ENCODE measurements around the gene CDIPT. TPM values are rescaled to one million over a fixed set of nuclear protein-coding genes. Genes with fewer than 3 reads are reported as not detected.

Gene CDIPT
- total RNA-seq, 2 donors from 2014 or later, result 60.1 to 62.9 TPM

GRCh38 chr16:29862383-29862883 lies 593 bp downstream of the CDIPT start:
- Mint-ChIP-seq H3K9me3 (no peaks in the 10 kb centered on the region), H3K27ac (peak overlapping the region; percentile 98 to 100), H3K36me3 (peaks cover 5% of the 10 kb centered on the region), H3K27me3 (no peaks in the 10 kb centered on the region), H3K4me3 (peak overlapping the region; percentile 99), H3K4me1 (ENCODE audit: low read depth in 2 of 2) (peaks cover 19% of the 10 kb centered on the region in 2 donors)
- no peak for DNase-seq (ENCODE audit: low spot score)
- ATAC-seq, result no peak

DNA sequence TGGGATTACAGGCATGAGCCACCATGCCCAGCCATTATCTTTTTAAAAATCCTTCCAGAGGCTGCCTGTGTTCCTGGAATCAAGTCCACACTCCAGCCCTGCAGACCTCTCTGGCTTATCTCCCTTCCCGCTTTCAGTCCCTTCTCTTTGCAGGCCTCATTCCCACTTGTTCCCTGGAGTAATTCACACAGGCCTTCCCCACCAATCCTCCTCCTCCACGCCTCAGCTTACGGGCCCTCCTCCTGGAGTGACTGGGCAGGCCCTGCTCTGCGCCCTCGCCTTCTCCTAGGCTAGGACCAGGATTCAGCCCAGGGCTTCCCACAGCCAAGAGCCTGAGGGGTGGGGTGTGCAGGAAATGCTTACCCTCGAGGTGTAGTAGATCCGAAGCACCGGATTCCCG lies 2.8 kb downstream of the CDIPT start:
- Mint-ChIP-seq H3K4me3 (no peak overlapping the region), H3K4me1 (ENCODE audit: low read depth in 2 of 2) (peaks cover 19% of the 10 kb centered on the region in 2 donors), H3K27me3 (no peaks in the 10 kb centered on the region), H3K36me3 (peaks cover 5% of the 10 kb centered on the region), H3K27ac (peak overlapping the region in 1 of 2 donors; percentile 26), H3K9me3 (no peaks in the 10 kb centered on the region)
- DNase-seq (ENCODE audit: low spot score) (no peak), ATAC-seq (no peak)

DNA sequence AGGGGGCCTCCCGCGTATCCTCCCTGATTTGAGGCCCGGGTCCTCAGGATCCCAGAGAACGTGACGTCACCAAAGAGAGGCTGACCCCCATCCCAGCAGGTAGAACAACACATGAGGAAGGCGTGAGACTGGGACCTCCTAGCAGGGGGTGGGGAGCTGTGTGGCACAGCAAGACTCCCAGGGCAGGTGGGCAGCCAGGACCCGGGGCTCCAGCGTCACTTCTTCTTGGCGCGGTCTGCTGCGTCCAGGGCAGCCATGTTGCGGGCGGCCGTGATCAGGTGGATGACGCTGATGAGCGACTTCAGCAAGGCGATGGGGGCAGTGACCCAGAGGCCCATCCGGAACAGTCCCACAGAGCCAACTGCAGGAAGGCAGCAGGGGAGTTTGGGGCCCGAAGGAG lies 4.1 kb downstream of the CDIPT start:
- no peaks in the 10 kb centered on the region for H3K27me3 Mint-ChIP-seq
- H3K27ac Mint-ChIP-seq, result no peak overlapping the region
- H3K4me3 Mint-ChIP-seq, result no peak overlapping the region
- H3K4me1 Mint-ChIP-seq (ENCODE audit: low read depth in 2 of 2), result peaks cover 19% of the 10 kb centered on the region in 2 donors
- ATAC-seq (no peak), DNase-seq (ENCODE audit: low spot score) (no peak)
- no peaks in the 10 kb centered on the region for H3K9me3 Mint-ChIP-seq
- peaks cover 5% of the 10 kb centered on the region for H3K36me3 Mint-ChIP-seq

DNA sequence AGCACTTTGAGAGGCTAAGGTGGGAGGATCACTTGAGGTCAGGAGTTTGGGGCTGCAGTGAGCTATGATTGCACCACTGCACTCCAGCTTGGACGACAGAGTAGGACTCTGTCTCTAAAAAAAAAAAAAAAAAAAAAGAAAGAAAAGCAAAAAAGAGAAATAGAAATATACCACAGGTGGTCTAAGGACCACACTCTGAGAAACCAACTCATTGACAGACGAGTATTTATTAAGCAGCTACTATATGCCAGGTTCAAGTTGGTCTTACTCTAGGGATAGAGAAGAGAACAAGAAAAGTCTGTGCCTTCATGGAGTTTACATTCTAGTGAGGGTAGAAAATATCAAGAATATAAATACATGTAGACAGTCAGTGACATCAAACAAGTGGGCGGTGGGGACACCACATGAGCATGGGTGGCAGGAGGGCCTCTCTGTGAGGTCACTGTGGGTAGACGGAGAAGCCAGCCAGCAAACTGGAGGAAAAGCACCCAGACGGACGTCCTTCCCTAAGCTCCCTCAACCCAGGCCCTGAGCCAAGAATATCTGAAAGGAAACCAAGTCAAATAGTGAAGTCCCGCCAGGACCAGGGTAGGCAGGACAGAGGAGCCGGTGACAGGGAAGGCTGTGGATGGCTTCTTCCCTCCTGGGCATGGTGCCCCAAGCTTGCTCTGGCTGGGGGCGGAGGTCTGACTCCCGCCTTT lies 4.7 kb downstream of the CDIPT start:
- ATAC-seq, result no peak
- H3K4me3 Mint-ChIP-seq, result no peak overlapping the region

DNA sequence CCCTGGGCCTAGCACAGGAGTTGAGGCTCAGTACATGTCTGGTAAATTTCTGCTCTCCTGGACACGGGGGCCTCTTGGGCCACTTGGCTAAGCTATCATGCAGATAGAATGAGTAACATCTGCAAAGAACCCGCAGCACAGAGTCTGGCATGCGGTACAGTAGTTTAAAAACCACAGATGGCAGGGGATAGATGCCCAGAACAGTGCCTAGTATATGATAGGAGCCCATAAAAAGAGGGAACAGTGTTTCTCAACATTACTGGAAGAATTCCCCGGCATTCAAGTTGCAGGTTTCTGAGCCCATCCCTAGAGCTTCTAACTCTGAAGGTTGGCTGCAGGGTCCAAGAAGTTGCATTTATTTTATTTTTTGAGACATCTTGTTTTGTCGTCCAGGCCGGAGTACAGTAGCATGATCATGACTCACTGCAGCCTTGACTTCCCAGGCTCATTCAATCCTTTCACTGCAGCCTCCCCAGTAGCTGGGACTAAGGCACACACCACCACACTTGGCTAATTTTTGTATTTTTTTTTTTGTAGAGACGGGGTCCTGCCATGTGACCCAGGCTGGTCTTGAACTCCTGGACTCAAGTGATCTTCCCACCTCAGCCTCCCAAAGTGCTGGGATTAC lies 5.8 kb downstream of the CDIPT start:
- ATAC-seq (no peak), DNase-seq (ENCODE audit: low spot score) (no peak)
- no peaks in the 10 kb centered on the region for H3K27me3 Mint-ChIP-seq
- H3K9me3 Mint-ChIP-seq, result no peaks in the 10 kb centered on the region
- H3K36me3 Mint-ChIP-seq, result peaks cover 5% of the 10 kb centered on the region
- H3K4me3 Mint-ChIP-seq, result no peak overlapping the region
- H3K4me1 Mint-ChIP-seq (ENCODE audit: low read depth in 2 of 2), result peaks cover 6 to 10% of the 10 kb centered on the region in 2 donors
- H3K27ac Mint-ChIP-seq, result no peak overlapping the region

More for the DNA sequence above, 4.7 kb downstream of the CDIPT start:
- no peaks in the 10 kb centered on the region for H3K9me3 Mint-ChIP-seq
- no peak for DNase-seq (ENCODE audit: low spot score)
- H3K4me1 Mint-ChIP-seq (ENCODE audit: low read depth in 2 of 2), result peaks cover 15 to 16% of the 10 kb centered on the region in 2 donors
- H3K27me3 Mint-ChIP-seq, result no peaks in the 10 kb centered on the region
- H3K36me3 Mint-ChIP-seq, result peaks cover 5% of the 10 kb centered on the region
- no peak overlapping the region for H3K27ac Mint-ChIP-seq

DNA sequence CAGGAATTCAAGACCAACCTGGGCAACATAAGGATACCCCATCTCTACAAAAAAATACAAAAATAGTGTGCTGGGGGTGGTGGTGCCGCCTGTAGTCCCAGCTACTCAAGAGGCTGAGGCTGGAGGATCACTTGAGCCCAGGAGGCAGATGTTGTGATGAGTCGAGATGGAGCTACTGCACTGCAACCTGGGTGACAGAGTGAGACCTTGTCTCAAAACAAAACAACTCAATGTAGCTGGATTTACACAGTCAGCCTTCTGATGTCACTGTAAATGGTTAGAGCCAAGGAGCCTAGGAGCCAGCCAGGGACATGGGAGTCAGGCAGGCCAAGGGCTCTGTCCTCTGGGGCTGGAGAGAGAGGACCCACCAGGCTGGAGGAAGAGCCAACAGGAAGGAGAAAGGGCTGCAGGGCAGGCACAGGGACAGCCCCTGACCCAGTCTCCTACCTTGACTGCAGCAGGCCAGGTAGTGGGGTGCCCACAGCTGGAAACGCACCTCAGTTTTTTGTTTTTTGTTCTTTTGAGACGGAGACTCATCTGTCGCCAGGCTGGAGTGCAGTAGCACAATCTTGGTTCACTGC lies 8.4 kb downstream of the CDIPT start:
- no peaks in the 10 kb centered on the region for H3K27me3 Mint-ChIP-seq
- no peaks in the 10 kb centered on the region for H3K9me3 Mint-ChIP-seq
- H3K4me1 Mint-ChIP-seq (ENCODE audit: low read depth in 2 of 2), result peaks cover 0 to 3% of the 10 kb centered on the region in 2 donors
- no peak overlapping the region for H3K27ac Mint-ChIP-seq
- no peak overlapping the region for H3K4me3 Mint-ChIP-seq
- no peak for ATAC-seq
- DNase-seq (ENCODE audit: low spot score), result no peak
- peaks cover 5% of the 10 kb centered on the region for H3K36me3 Mint-ChIP-seq

- Mint-ChIP-seq H3K9me3 (no peaks in the 10 kb centered on the region), H3K36me3 (no peaks in the 10 kb centered on the region), H3K4me1 (ENCODE audit: low read depth in 2 of 2) (peaks cover 0 to 3% of the 10 kb centered on the region in 2 donors), H3K4me3 (no peak overlapping the region), H3K27ac (no peak overlapping the region), H3K27me3 (no peaks in the 10 kb centered on the region)
- DNase-seq (ENCODE audit: low spot score) (no peak), ATAC-seq (no peak)
Observed at GRCh38 chr16:29852654-29853053, 10.4 kb downstream of the CDIPT start.

DNA sequence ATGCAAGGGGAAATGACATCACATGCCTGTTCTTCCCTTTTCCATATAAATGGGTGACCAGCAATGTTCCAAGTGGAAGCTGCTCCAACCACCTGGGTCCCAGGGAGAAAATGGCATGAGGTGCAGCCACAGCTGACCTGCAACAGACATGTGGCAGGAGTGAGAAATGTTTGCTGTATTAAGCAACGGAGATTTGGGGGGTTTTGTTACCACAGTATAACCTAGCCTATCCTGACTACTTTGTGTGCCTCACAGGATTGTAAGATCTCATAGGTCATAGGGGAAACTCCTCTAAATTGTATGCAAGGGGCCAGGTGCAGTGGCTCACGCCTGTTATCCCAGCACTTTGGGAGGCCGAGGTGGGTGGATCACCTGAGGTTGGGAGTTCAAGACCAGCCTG lies 12.0 kb downstream of the CDIPT start:
- H3K27ac Mint-ChIP-seq, result no peak overlapping the region
- H3K4me3 Mint-ChIP-seq, result no peak overlapping the region
- peaks cover 0 to 6% of the 10 kb centered on the region in 2 donors for H3K4me1 Mint-ChIP-seq (ENCODE audit: low read depth in 2 of 2)
- no peaks in the 10 kb centered on the region for H3K36me3 Mint-ChIP-seq
- ATAC-seq (no peak), DNase-seq (ENCODE audit: low spot score) (no peak)
- no peaks in the 10 kb centered on the region for H3K9me3 Mint-ChIP-seq
- no peaks in the 10 kb centered on the region for H3K27me3 Mint-ChIP-seq

- DNase-seq (ENCODE audit: low spot score) (no peak), ATAC-seq (no peak)
- H3K27me3 Mint-ChIP-seq, result no peaks in the 10 kb centered on the region
- no peak overlapping the region for H3K4me3 Mint-ChIP-seq
- H3K4me1 Mint-ChIP-seq (ENCODE audit: low read depth in 2 of 2), result peaks cover 0 to 10% of the 10 kb centered on the region in 2 donors
- no peaks in the 10 kb centered on the region for H3K36me3 Mint-ChIP-seq
- no peaks in the 10 kb centered on the region for H3K9me3 Mint-ChIP-seq
- H3K27ac Mint-ChIP-seq, result no peak overlapping the region
Observed at GRCh38 chr16:29849505-29849904, 13.5 kb downstream of the CDIPT start.

- no peaks in the 10 kb centered on the region for H3K27me3 Mint-ChIP-seq
- H3K4me1 Mint-ChIP-seq (ENCODE audit: low read depth in 2 of 2), result peaks cover 0 to 10% of the 10 kb centered on the region in 2 donors
- H3K27ac Mint-ChIP-seq, result no peak overlapping the region
- H3K4me3 Mint-ChIP-seq, result no peak overlapping the region
- peak; percentile 81 to 82 for ATAC-seq
- H3K36me3 Mint-ChIP-seq, result no peaks in the 10 kb centered on the region
- no peaks in the 10 kb centered on the region for H3K9me3 Mint-ChIP-seq
- DNase-seq (ENCODE audit: low spot score), result peak; percentile 71
Observed at GRCh38 chr16:29848420-29849297, 14.4 kb downstream of the CDIPT start.

DNA sequence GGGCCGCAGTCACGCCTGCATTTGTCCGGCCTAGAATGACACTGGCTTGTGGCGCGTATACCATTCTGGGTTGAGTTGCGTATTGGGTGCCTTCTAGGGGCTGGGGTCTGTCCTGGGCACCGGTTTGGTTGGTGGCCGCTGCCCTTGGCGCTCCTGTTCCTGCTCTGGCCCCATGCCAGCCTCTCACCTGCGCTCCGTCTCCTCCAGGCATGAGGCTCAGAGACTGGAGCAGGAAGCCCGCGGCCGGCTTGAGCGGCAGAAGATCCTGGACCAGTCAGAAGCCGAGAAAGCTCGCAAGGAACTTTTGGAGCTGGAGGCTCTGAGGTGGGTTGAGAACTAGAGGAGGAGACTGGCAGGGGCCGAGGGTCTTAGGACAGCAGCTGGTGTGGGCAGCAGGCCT lies 17.4 kb downstream of the CDIPT start:
- H3K9me3 Mint-ChIP-seq, result no peaks in the 10 kb centered on the region
- no peak overlapping the region for H3K27ac Mint-ChIP-seq
- no peak overlapping the region for H3K4me3 Mint-ChIP-seq
- peaks cover 0 to 10% of the 10 kb centered on the region in 2 donors for H3K4me1 Mint-ChIP-seq (ENCODE audit: low read depth in 2 of 2)
- ATAC-seq, result no peak
- no peaks in the 10 kb centered on the region for H3K27me3 Mint-ChIP-seq
- no peak for DNase-seq (ENCODE audit: low spot score)
- H3K36me3 Mint-ChIP-seq, result no peaks in the 10 kb centered on the region

DNA sequence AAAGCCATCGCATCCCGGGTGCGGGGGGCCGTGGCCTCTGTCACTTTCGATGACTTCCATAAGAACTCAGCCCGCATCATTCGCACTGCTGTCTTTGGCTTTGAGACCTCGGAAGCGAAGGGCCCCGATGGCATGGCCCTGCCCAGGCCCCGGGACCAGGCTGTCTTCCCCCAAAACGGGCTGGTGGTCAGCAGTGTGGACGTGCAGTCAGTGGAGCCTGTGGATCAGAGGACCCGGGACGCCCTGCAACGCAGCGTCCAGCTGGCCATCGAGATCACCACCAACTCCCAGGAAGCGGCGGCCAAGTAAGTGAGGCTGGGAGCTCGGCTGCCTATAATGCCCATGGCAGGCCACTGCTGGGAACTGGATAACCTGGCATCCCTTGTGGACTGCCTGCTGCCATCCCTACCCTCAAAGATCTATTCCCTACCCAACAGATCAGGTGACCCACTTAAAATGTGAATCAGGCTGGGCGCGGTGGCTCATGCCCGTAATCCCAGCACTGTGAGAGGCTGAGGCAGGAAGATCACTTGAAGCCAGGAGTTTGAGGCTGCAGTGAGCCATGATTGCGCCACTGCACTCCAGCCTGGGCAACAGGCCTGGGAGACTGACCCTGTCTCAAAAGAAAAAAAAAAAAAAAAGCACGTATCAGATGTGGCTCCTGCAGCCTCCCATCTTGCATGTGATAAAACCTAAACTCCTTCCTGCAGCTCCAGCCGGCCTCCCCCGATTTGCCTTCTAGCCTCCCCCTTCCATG lies 18.3 kb downstream of the CDIPT start:
- H3K9me3 Mint-ChIP-seq, result no peaks in the 10 kb centered on the region

DNA sequence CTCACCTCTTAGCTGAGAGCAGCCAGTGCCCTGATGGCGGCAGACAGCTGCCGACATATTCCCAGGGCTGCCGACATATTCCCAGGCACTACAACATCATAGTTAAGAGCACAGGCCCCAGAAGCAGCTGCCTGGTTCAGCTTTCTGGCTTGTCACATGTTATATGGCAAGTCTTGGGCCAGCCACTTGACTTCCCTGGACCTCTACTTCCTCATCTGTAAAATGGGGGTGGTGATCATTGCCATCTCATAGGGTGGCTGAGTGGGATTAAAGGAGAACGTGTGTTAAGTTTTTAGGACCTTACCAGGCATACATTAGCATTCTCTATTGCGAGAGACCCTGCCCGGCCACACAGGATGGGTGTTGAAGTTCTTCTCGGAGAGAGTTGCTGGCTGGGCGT lies 19.1 kb downstream of the CDIPT start:
- Mint-ChIP-seq H3K36me3 (no peaks in the 10 kb centered on the region), H3K27ac (no peak overlapping the region), H3K4me3 (no peak overlapping the region), H3K9me3 (no peaks in the 10 kb centered on the region), H3K4me1 (ENCODE audit: low read depth in 2 of 2) (peaks cover 0 to 10% of the 10 kb centered on the region in 2 donors), H3K27me3 (no peaks in the 10 kb centered on the region)
- DNase-seq (ENCODE audit: low spot score), result no peak
- ATAC-seq, result no peak

More for the DNA sequence above, 18.3 kb downstream of the CDIPT start:
- H3K36me3 Mint-ChIP-seq, result no peaks in the 10 kb centered on the region
- H3K4me1 Mint-ChIP-seq (ENCODE audit: low read depth in 2 of 2), result peaks cover 0 to 10% of the 10 kb centered on the region in 2 donors
- DNase-seq (ENCODE audit: low spot score) (no peak), ATAC-seq (no peak)
- no peak overlapping the region for H3K4me3 Mint-ChIP-seq
- H3K27ac Mint-ChIP-seq, result no peak overlapping the region
- H3K27me3 Mint-ChIP-seq, result no peaks in the 10 kb centered on the region

Measured in natural killer cell treated with Interleukin-12 subunit alpha and Interleukin-12 subunit beta and Interleukin-15 and Interleukin-18, amount 100 ng/mL, for 72 hours (primary cell).